SK-N-SH (cell line): ENCODE measurements around the gene TMEM63C. TPM values are rescaled to one million over a fixed set of nuclear protein-coding genes. Genes with fewer than 3 reads are reported as not detected.

ENCODE experiments used
- CTCF ChIA-PET: fragments of 300-600, 350-600 bp; formaldehyde crosslinking; extraction: SDS; loops from one replicate; lab custom pipeline; 2021; lab: Yijun Ruan, JAX
- POLR2A ChIA-PET: fragments of 350-600 bp; sonication (Branson Sonifier 250); formaldehyde crosslinking; extraction: SDS; loops from one replicate; lab custom pipeline; 2020; ENCODE audit warnings: antibody characterized with exemption, inconsistent platforms; lab: Yijun Ruan, JAX
- DNase-seq: peaks from one replicate; pipeline ENCODE4 v3.0.0; 2012
- H2AFZ ChIP-seq: fragments of 200-600 bp; sonication (generic); 2 replicates; pipeline ENCODE4 v1.8.1; 2016; ENCODE audit warnings: antibody characterized with exemption, mild to moderate bottlenecking, low read depth
- H3F3A ChIP-seq: fragments of 200-600 bp; sonication (generic); replicated peaks from 2 replicates; pipeline ENCODE3; 2016; ENCODE audit warnings: antibody characterized with exemption, mild to moderate bottlenecking; ENCODE audit not compliant: insufficient read depth
- H3K27ac ChIP-seq, 2 experiments: fragments of 200-500 bp in 1 of 2; fragments of 200-600 bp in 1 of 2; sonication (Bioruptor generic) in 1 of 2; sonication (generic), shearing (Covaris generic) in 1 of 2; 2 replicates each; pipeline versions ENCODE4 v1.5.1 to v1.6.1; 2014 to 2016; ENCODE audit warnings: low read depth in 2 of 2, inconsistent platforms in 1 of 2, low read length in 1 of 2, mild to moderate bottlenecking in 1 of 2, mixed read lengths in 1 of 2
- H3K27me3 ChIP-seq: fragments of 200-600 bp; sonication (generic), shearing (Covaris generic); 2 replicates; pipeline ENCODE4 v1.6.1; 2016; ENCODE audit warnings: mixed run types; ENCODE audit not compliant: insufficient read depth
- H3K36me3 ChIP-seq, 2 experiments: fragments of 200-500 bp in 1 of 2; fragments of 200-600 bp in 1 of 2; sonication (Bioruptor generic) in 1 of 2; sonication (generic) in 1 of 2; replicated peaks in 1 of 2; 2 replicates each; pipeline versions ENCODE3 to v1.5.1; 2014 to 2016; ENCODE audit warnings: low read length in 1 of 2, mild to moderate bottlenecking in 1 of 2; ENCODE audit not compliant: insufficient read depth in 2 of 2, control insufficient read depth in 1 of 2
- H3K4me1 ChIP-seq, 2 experiments: fragments of 200-500 bp in 1 of 2; fragments of 200-600 bp in 1 of 2; sonication (Bioruptor generic) in 1 of 2; sonication (generic), shearing (Covaris generic) in 1 of 2; 2 replicates each; pipeline versions ENCODE4 v1.5.1 to v1.6.1; 2014 to 2016; ENCODE audit warnings: low read depth in 1 of 2, low read length in 1 of 2, mixed run types in 1 of 2; ENCODE audit not compliant: insufficient read depth in 2 of 2, control insufficient read depth in 1 of 2
- H3K4me2 ChIP-seq: fragments of 200-600 bp; sonication (generic), shearing (Covaris generic); 2 replicates; pipeline ENCODE4 v1.6.1; 2017; ENCODE audit warnings: mixed run types
- H3K4me3 ChIP-seq, 2 experiments: fragments of 200-500 bp in 1 of 2; fragments of 200-600 bp in 1 of 2; sonication (Bioruptor generic) in 1 of 2; sonication (generic), shearing (Covaris generic) in 1 of 2; 2 replicates each; pipeline versions ENCODE4 v1.5.1 to v1.8.1; 2014 to 2016; ENCODE audit warnings: low read depth in 2 of 2, inconsistent platforms in 1 of 2, low read length in 1 of 2, mild to moderate bottlenecking in 1 of 2, mixed read lengths in 1 of 2, moderate library complexity in 1 of 2
- H3K79me2 ChIP-seq: fragments of 200-600 bp; sonication (generic); 2 replicates; pipeline ENCODE4 v1.8.1; 2017; ENCODE audit warnings: mild to moderate bottlenecking; ENCODE audit not compliant: insufficient read depth
- H3K9ac ChIP-seq: fragments of 200-600 bp; sonication (generic); 2 replicates; pipeline ENCODE4 v1.6.1; 2017; ENCODE audit warnings: mixed run types
- H3K9me2 ChIP-seq: fragments of 200-600 bp; sonication (generic); 2 replicates; pipeline ENCODE4 v1.6.1; 2017; ENCODE audit warnings: mixed run types
- H3K9me3 ChIP-seq: fragments of 200-600 bp; sonication (generic); 2 replicates; pipeline ENCODE4 v1.6.1; 2017; ENCODE audit warnings: mixed run types, mild to moderate bottlenecking, moderate library complexity
- H4K20me1 ChIP-seq: fragments of 200-600 bp; sonication (generic); 2 replicates; pipeline ENCODE4 v1.6.1; 2017; ENCODE audit warnings: mild to moderate bottlenecking, mixed run types; ENCODE audit not compliant: insufficient read depth
- CTCF ChIP-seq: fragments of 200-600 bp; sonication (generic); IDR thresholded peaks from 2 replicates; pipeline ENCODE4 v1.6.1; 2017; ENCODE audit warnings: antibody characterized with exemption, mild to moderate bottlenecking, moderate library complexity
- EZH2phosphoT487 ChIP-seq: fragments of 200-600 bp; sonication (generic); IDR thresholded peaks from 2 replicates; pipeline ENCODE4 v1.6.1; 2017; ENCODE audit warnings: low read depth, mixed run types, mild to moderate bottlenecking, antibody characterized with exemption, moderate library complexity, borderline replicate concordance
- FOSL2 ChIP-seq: IDR thresholded peaks from 2 replicates; pipeline ENCODE4 v1.4.0; 2012; ENCODE audit warnings: low read depth, mild to moderate bottlenecking, moderate library complexity, borderline replicate concordance
- FOXJ3 ChIP-seq: sonication (generic); formaldehyde crosslinking; IDR thresholded peaks from 2 replicates; pipeline ENCODE4 v1.5.1; 2020; ENCODE audit warnings: mild to moderate bottlenecking, missing genetic modification reagents
- GABPA ChIP-seq: IDR thresholded peaks from 2 replicates; pipeline ENCODE4 v1.4.0; 2012; ENCODE audit warnings: low read depth, mild to moderate bottlenecking
- GATA2 ChIP-seq: sonication (generic); formaldehyde crosslinking; IDR thresholded peaks from 2 replicates; pipeline ENCODE4 v1.5.0; 2020; ENCODE audit warnings: mild to moderate bottlenecking, missing genetic modification reagents
- MEF2A ChIP-seq: IDR thresholded peaks from 2 replicates; pipeline ENCODE4 v1.4.0; 2012; ENCODE audit warnings: low read depth, borderline replicate concordance
- NFIC ChIP-seq: IDR thresholded peaks from 2 replicates; pipeline ENCODE4 v1.4.0; 2012; ENCODE audit warnings: borderline replicate concordance
- NRF1 ChIP-seq: IDR thresholded peaks from 2 replicates; pipeline ENCODE4 v1.6.1; 2012; ENCODE audit warnings: low read depth, mild to moderate bottlenecking, low read length
- PBX3 ChIP-seq: IDR thresholded peaks from 2 replicates; pipeline ENCODE4; 2012
- POLR2AphosphoS5 ChIP-seq: IDR thresholded peaks from 2 replicates; pipeline ENCODE4 v1.6.1; 2012; ENCODE audit warnings: low read depth, low read length
- RXRA ChIP-seq: IDR thresholded peaks from 2 replicates; pipeline ENCODE4 v1.4.0; 2012; ENCODE audit warnings: low read depth, mild to moderate bottlenecking, borderline replicate concordance
- SMC3 ChIP-seq: IDR thresholded peaks from 2 replicates; pipeline ENCODE4 v1.6.1; 2012; ENCODE audit warnings: low read depth, low read length, improper control_type of control experiment
- TAF1 ChIP-seq: IDR thresholded peaks from 2 replicates; pipeline ENCODE4 v1.6.1; 2012; ENCODE audit warnings: low read depth, mild to moderate bottlenecking, low read length, moderate library complexity, borderline replicate concordance
- TCF12 ChIP-seq: IDR thresholded peaks from 2 replicates; pipeline ENCODE4 v1.4.0; 2012
- TEAD4 ChIP-seq: IDR thresholded peaks from 2 replicates; pipeline ENCODE4 v1.4.0; 2012; ENCODE audit warnings: mild to moderate bottlenecking, borderline replicate concordance; ENCODE audit not compliant: insufficient read depth
- USF1 ChIP-seq: IDR thresholded peaks from 2 replicates; pipeline ENCODE4 v1.4.0; 2012; ENCODE audit warnings: low read depth, borderline replicate concordance
- YY1 ChIP-seq: IDR thresholded peaks from 2 replicates; pipeline ENCODE4 v1.4.0; 2012; ENCODE audit warnings: low read depth, mild to moderate bottlenecking
- ZBTB33 ChIP-seq: IDR thresholded peaks from 2 replicates; pipeline ENCODE4 v1.4.0; 2012; ENCODE audit warnings: low read depth, borderline replicate concordance
- WGBS: methylation state at CpG from one replicate; pipeline ENCODE4 v1.1.6; 2017; ENCODE audit warnings: low lambda C conversion rate; 5-methylcytosine and 5-hydroxymethylcytosine counted together
- polyA plus RNA-seq, 3 experiments: library from polyadenylated mRNA; depleted of rRNA; stranded (reverse); fragments of >200 nt; gene quantifications; 2 replicates each; pipeline ENCODE4 v1.2.3, GENCODE V29; 2012

Gene TMEM63C
- polyA plus RNA-seq, 1 of the 3 experiments (the other 2 are of a cell fraction): 0.25 TPM

GRCh38 chr14:77185093-77185465 lies 3.5 kb downstream of the TMEM63C start:
- Histone ChIP-seq H4K20me1 (no peaks in the 10 kb centered on the region), H3K4me3 (no peak overlapping the region), H3K9me2 (no peaks in the 10 kb centered on the region), H3F3A (no peaks in the 10 kb centered on the region), H3K27ac (no peak overlapping the region), H3K27me3 (peaks cover 8% of the 10 kb centered on the region; the same call in 1 of the 2 replicates), H3K9ac (no peak overlapping the region)
- POLR2A ChIA-PET: no interaction called here
- TF ChIP-seq POLR2AphosphoS5: no peak
- no peak for TF ChIP-seq CTCF
- no peak for TF ChIP-seq PBX3
- no peak for TF ChIP-seq NRF1
- no peak for TF ChIP-seq TAF1
- TF ChIP-seq RXRA: no peak
- no peak for TF ChIP-seq FOXJ3 (CRISPR knock-in tag)
- no peak for TF ChIP-seq NFIC
- TF ChIP-seq FOSL2: no peak
- no peak for TF ChIP-seq MEF2A
- no peak for TF ChIP-seq SMC3
- no peak for TF ChIP-seq YY1
- TF ChIP-seq USF1: no peak
- TF ChIP-seq GABPA: no peak
- TF ChIP-seq TEAD4: no peak
- no peak for TF ChIP-seq TCF12
- no peak for TF ChIP-seq EZH2phosphoT487
- TF ChIP-seq GATA2 (CRISPR knock-in tag): no peak
- TF ChIP-seq ZBTB33: no peak
- TF ChIP-seq, all 33 proteins: peak for 0
- CTCF ChIA-PET: interaction anchor here (1.2 to 2.7 kb wide), 5 partner anchors 20 to 131 kb away, joined by 3 to 12 read pairs (median 5); no protein-coding TSS in a partner anchor
- H3K36me3 ChIP-seq: no peaks in the 10 kb centered on the region
- no peak overlapping the region for H2AFZ ChIP-seq
- peaks cover 7 to 19% of the 10 kb centered on the region in 2 experiments; a peak in 2 of 4 replicates for H3K4me1 ChIP-seq
- H3K4me2 ChIP-seq: no peak overlapping the region
- 56% methylated on average over 2 of the region's 2 CpGs for WGBS
- no peaks in the 10 kb centered on the region for H3K79me2 ChIP-seq
- DNase-seq: no peak
- no peaks in the 10 kb centered on the region for H3K9me3 ChIP-seq
